Measurements from ENCODE around the gene CBFA2T2.
"Not testable (repeated sequence)": the region's sequence is repeated elsewhere in the genome, so short reads cannot be mapped to it uniquely, and the experiment has no call there.

CBFA2T2 gene

GRCh38 chr20:33508015-33508414 lies 18.1 kb downstream of the CBFA2T2 start:
- DNase-seq: not testable (repeated sequence)

DNA sequence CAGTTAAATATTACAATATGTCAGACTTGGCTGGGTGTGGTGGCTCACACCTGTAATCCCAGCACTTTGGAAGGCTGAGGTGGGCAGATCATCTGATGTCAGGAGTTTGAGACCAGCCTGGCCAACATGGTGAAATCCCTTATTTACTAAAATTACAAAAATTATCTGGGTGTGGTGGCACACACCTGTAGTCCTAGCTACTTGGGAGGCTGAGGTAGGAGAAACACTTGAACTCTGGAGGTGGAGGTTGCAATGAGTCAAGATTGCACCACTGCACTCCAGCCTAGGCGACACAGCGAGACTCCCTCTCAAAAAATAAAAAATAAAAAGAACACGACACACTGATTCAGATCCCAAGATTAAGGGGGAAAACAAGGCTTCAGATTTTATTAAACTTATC lies 19.2 kb downstream of the CBFA2T2 start:
- DNase-seq: not testable (repeated sequence)

- DNase-seq: not testable (repeated sequence)
These were observed 22.0 kb downstream of the CBFA2T2 start for GRCh38 chr20:33511876-33512275.

GRCh38 chr20:33515569-33516216 lies 25.8 kb downstream of the CBFA2T2 start:
- DNase-seq: no peak

GRCh38 chr20:33516882-33517281 lies 27.0 kb downstream of the CBFA2T2 start:
- DNase-seq: no peak

GRCh38 chr20:33518071-33518470 lies 28.2 kb downstream of the CBFA2T2 start:
- no peak for DNase-seq

- DNase-seq: no peak
These were observed 31.6 kb downstream of the CBFA2T2 start for GRCh38 chr20:33521461-33521860.

DNA sequence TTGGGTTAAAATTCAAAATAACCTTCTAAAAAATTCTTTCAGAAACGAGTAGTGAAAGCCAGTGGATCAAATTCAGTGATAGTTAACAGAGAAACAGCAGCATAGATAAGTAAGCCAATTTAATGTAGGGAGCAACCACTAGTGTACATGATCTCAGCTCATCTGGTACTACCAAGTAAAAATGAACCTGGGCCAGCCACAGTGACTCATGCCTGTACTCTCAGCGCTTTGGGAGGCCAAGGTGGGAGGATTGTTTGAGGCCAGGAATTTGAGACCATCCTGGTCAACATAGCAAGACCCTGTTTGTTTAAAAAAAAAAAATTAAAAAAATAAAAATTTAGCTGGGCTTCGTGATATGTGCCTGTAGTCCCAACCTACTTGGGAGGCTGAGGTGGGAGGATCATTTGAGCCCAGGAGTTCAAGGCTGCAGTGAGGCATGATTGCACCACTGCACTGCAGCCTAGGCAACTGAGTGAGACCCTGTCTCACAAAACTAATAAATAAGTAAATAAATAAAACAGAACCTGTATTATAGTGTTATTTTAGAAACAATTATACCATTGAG lies 32.4 kb downstream of the CBFA2T2 start:
- DNase-seq: no peak

GRCh38 chr20:33524261-33524660 lies 34.4 kb downstream of the CBFA2T2 start:
- no peak for DNase-seq

DNA sequence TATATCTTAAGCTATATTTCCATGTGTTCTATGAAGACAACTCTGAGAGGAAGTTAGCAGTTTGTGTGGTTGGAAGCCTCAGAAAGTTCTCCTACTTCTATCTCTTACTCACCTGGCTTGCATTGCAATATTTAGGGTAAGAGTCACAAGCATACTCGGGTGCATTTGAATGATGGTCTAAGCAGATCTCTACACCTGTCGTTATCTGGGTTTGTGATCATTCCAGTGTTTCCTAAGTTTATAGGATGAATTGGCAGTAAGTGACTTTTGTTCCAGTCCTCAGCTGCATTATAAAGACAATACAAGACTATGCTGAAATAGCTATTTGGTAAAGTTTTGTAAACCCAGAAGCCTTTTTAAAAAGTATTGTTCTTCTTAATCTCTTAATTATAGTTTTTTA lies 36.9 kb downstream of the CBFA2T2 start:
- DNase-seq: no peak

- no peak for DNase-seq
These were observed 41.4 kb downstream of the CBFA2T2 start for GRCh38 chr20:33531047-33531877.

DNA sequence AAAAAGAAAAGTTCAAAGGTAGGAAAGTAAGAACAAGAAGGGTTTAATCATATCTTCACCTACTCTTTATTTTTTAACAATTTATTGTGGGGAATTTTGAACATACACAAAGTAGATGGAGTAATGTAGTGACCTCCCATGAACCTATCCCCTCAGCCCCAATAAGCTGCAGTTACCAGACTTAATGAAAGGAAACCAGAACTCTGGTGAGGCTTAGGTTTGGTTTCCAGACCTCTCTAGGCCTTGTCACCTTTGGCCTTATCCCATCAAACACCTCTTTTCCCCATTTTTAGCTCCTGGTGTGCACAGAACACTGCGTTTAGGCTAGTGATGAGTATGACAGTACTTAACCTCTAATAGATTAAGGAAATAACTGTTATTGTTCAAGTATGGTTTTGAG lies 42.0 kb downstream of the CBFA2T2 start:
- DNase-seq: no peak

DNA sequence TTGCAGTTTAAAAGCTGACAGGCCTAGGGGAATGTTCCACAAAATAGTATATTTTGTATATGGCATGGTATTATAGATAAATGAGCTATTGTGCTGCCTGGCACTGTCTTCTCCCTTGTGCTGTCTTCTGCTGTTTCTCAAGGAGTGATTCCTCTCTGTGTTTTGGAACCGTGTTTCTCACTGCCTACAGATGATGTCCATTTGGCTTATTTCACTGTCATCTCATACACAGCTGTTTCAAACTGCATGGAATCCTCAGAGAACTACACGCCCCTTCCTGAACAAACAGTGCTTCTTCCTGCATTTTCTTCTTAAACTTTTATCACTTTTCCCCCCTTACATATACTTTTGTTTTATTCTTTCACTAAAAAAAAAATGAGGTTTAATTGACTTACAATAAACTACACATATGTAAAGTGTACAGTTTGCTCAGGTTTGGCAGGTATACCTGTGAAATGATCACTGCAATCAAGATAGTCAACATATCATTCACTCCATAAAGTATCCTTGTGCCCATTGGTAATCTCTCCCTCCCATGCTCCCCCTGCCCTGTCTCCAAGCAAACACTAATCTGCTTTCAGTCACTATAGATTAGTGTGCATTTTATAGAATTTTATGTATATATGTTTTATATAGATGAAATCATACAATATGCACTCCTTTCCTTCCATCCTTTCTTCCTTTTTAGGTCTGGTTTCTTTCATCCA lies 43.0 kb downstream of the CBFA2T2 start:
- no peak for DNase-seq

DNA sequence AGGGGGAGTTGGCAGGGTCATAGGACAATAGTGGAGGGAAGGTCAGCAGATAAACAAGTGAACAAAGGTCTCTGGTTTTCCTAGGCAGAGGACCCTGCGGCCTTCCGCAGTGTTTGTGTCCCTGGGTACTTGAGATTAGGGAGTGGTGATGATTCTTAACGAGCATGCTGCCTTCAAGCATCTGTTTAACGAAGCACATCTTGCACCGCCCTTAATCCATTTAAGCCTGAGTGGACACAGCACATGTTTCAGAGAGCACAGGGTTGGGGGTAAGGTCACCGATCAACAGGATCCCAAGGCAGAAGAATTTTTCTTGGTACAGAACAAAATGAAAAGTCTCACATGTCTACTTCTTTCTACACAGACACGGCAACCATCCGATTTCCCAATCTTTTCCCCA lies 45.8 kb downstream of the CBFA2T2 start:
- DNase-seq: not testable (repeated sequence)

DNA sequence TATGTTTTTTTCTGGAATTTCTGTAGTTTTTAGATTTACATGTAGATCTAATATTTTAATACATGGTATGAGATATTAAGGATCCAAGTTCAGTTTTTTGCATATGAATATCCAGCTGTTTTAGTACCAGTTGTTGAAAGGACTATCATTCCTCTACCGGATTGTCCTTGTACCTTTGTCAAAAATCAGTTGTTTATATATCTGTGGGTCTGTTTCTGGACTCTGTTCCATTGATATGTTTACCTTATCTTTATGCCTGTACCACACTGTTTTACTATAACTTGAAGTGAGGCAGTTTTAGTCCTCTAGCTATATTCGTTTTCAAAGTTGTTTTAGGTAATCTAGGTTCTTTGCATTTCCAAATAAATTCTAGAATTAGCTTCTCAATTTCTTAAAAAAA lies 47.7 kb downstream of the CBFA2T2 start:
- no peak for DNase-seq

DNA sequence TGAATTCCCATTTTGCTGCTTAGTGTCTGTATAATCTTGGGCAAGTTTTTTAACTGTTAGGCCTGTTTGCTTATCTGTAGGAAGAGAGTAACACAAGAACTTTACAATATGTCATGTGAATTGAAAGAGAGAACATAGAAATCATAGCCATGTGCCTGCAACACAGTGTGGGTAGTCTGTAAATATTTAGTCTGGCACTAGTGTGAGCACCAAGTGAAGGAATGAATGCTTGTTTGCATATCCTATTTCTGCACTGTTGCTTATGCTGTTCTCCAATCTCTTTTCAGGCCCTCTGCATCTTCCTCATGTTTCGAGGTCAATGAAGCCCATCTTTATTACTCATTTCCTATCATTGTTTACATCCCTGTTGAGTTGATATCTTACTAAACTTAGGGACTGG lies 49.2 kb downstream of the CBFA2T2 start:
- DNase-seq: no peak

GRCh38 chr20:33540427-33540826 lies 50.5 kb downstream of the CBFA2T2 start:
- no peak for DNase-seq

GRCh38 chr20:33541074-33541473 lies 51.2 kb downstream of the CBFA2T2 start:
- DNase-seq: no peak

DNA sequence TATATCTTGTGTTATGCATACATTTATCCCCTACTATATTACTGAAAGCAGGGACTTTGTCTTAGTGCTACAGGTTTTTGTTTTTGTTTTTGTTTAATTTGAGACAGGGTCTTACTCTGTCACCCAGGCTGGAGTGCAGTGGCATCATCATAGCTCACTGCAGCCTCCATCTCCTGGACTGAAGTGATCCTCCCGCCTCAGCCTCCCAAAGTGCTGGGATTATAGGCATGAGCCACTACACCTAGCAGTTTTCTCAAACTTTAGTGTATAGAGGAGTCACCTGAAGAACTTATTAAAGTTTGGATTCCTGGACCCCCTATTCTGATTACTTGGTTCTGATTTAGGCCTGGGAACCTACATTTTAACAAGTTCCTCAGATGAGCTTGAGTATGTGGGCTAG lies 51.9 kb downstream of the CBFA2T2 start:
- DNase-seq: no peak

DNA sequence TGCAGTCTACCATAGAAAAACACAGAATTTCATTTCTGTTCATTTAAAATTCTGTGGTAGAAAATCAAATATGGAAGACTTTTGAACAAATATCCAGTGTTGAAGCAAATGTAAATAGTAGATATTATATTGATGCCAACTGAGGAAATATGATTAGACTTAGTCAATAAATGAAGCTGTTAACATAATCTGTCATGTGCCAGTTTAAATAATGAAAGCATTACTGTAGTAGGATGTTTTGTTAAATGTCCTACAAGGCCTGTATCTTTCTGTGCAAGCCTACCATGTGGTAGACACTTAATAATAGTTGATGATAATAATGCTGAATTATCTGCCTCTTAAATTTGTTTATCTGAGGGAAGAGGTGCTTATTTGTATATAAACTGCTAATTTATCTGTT lies 55.9 kb downstream of the CBFA2T2 start:
- no peak for DNase-seq

- no peak for DNase-seq
These were observed 59.5 kb downstream of the CBFA2T2 start for GRCh38 chr20:33549229-33549999.

- DNase-seq: no peak
These were observed 61.9 kb downstream of the CBFA2T2 start for GRCh38 chr20:33551778-33552177.

- no peak for DNase-seq
These were observed 62.6 kb downstream of the CBFA2T2 start for GRCh38 chr20:33552519-33552918.
